ENCODE results near the gene CLEC16A. TPM values are rescaled to one million over a fixed set of nuclear protein-coding genes. Genes with fewer than 3 reads are reported as not detected.

CLEC16A gene
- total RNA-seq, 4 donors from 2014 or later, result 19.9 to 38.3 (median 35.0) TPM

DNA sequence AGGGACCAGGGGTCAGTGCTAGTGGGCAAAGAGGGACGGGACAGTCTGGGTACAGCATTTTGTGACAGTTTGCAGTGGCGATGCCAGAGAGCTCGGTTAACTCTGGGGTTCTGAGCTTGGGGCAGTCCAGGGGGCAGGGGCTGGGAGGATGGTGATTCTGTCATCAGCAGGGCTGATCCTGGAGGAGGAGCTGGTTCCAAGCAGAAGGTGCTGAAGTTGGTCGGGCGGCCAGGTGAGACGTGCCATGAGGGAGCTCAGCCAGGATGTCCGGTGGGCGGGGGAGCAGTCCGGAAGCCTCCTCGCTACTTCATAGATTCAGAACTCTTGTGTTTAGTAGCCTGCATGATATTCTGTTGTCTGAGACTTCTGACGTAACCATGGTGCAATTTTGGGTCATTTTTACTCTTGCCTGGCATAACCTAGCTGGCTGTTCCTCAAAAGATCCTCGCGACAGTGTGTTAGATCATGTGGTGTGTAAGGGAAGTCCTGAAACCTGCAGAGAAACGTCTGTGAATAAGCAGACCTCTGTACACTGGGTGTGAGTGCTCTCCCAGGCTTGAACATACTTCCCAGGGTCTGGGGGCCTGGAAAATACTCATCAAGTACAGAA, 122.0 kb downstream of the CLEC16A start:
- H3K27me3 ChIP-seq, result no peaks in the 10 kb centered on the region
- no peaks in the 10 kb centered on the region for H3K9me3 ChIP-seq
- H3K27ac ChIP-seq, result no peak overlapping the region
- no peak for TF ChIP-seq POLR2AphosphoS5 (IDR thresholded peaks at IDR 0.05)
- TF ChIP-seq EP300 (IDR thresholded peaks at IDR 0.05), result no peak
- no peak for TF ChIP-seq CTCF (IDR thresholded peaks at IDR 0.05)
- no peak for TF ChIP-seq POLR2A (IDR thresholded peaks at IDR 0.05)
- 91 to 94% methylated on average over 7 of the region's 14 CpGs for WGBS, 2 donors (ENCODE audit: low coverage in 1 of 2)
- no peaks in the 10 kb centered on the region for H3K4me1 ChIP-seq
- no peak for ATAC-seq
- H3K36me3 ChIP-seq, result peaks cover 0 to 77% of the 10 kb centered on the region in 2 donors
- H3K4me3 ChIP-seq, result no peak overlapping the region

GRCh38 chr16:11067266-11067665, 122.9 kb downstream of the CLEC16A start:
- TF ChIP-seq EP300 (IDR thresholded peaks at IDR 0.05) (no peak), POLR2A (IDR thresholded peaks at IDR 0.05) (no peak), CTCF (IDR thresholded peaks at IDR 0.05) (no peak), POLR2AphosphoS5 (IDR thresholded peaks at IDR 0.05) (no peak)
- no peak overlapping the region for H3K4me3 ChIP-seq
- no peaks in the 10 kb centered on the region for H3K9me3 ChIP-seq
- H3K27ac ChIP-seq, result no peak overlapping the region
- H3K4me1 ChIP-seq, result no peaks in the 10 kb centered on the region
- WGBS, 2 donors (ENCODE audit: low coverage in 1 of 2), result 60 to 93% methylated on average over 1 to 7 of the region's 7 CpGs
- peaks cover 0 to 70% of the 10 kb centered on the region in 2 donors for H3K36me3 ChIP-seq
- no peak for ATAC-seq
- H3K27me3 ChIP-seq, result no peaks in the 10 kb centered on the region

DNA sequence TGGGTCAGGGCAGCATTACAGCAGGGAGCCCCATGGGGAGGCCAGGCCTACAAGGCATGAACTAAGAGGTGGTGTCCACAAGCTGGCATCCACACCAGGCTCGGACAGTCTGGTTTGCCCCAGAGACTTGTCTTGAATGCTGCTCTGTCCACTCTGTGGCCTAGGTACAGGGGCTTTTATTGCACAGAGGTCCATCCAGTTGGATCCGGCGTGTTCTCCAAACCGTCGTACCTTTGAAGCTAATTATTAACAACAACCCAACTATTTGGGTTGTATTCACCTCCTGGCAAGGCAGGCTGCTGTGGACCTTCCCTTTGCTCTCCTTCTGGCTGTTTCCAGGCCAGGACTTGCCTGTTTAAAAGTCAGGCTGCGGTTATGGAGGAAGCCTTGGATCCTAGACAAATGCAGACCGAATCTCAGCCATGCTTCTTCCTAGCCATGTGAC, 123.4 kb downstream of the CLEC16A start:
- Histone ChIP-seq H3K9me3 (no peaks in the 10 kb centered on the region), H3K4me3 (no peak overlapping the region), H3K27me3 (no peaks in the 10 kb centered on the region), H3K4me1 (no peaks in the 10 kb centered on the region), H3K36me3 (peaks cover 0 to 66% of the 10 kb centered on the region in 2 donors), H3K27ac (no peak overlapping the region)
- 96 to 100% methylated on average over 4 to 6 of the region's 7 CpGs for WGBS, 2 donors (ENCODE audit: low coverage in 1 of 2)
- no peak for TF ChIP-seq CTCF (IDR thresholded peaks at IDR 0.05)
- no peak for TF ChIP-seq EP300 (IDR thresholded peaks at IDR 0.05)
- TF ChIP-seq POLR2A (IDR thresholded peaks at IDR 0.05), result no peak
- TF ChIP-seq POLR2AphosphoS5 (IDR thresholded peaks at IDR 0.05), result no peak
- no peak for ATAC-seq

GRCh38 chr16:11071829-11072228, 127.5 kb downstream of the CLEC16A start:
- no peak overlapping the region for H3K4me3 ChIP-seq
- no peak for TF ChIP-seq POLR2AphosphoS5 (IDR thresholded peaks at IDR 0.05)
- TF ChIP-seq EP300 (IDR thresholded peaks at IDR 0.05), result no peak
- TF ChIP-seq POLR2A (IDR thresholded peaks at IDR 0.05), result no peak
- no peak for TF ChIP-seq CTCF (IDR thresholded peaks at IDR 0.05)
- peaks cover 0 to 12% (median 0%) of the 10 kb centered on the region in 3 donors for H3K4me1 ChIP-seq
- WGBS, 2 donors (ENCODE audit: low coverage in 1 of 2), result 92 to 97% methylated on average over 2 to 5 of the region's 5 CpGs
- H3K36me3 ChIP-seq, result peaks cover 0 to 40% of the 10 kb centered on the region in 2 donors
- no peak for ATAC-seq
- no peaks in the 10 kb centered on the region for H3K9me3 ChIP-seq
- H3K27me3 ChIP-seq, result no peaks in the 10 kb centered on the region
- no peak overlapping the region for H3K27ac ChIP-seq

All from gastroesophageal sphincter (tissue), 4 donors.